HFFc6 (cell line): ENCODE results near the gene PLEKHB1. TPM values are rescaled to one million over a fixed set of nuclear protein-coding genes. Genes with fewer than 3 reads are reported as not detected.

Experiments used
- DNase-seq: peaks from one replicate; pipeline ENCODE4 v3.0.0-alpha.2; 2018
- H3K27ac Mint-ChIP-seq: 2 replicates; pipeline ENCODE4 v1.8.0; 2020; ENCODE audit warnings: mild to moderate bottlenecking, mixed read lengths
- H3K27me3 Mint-ChIP-seq: 2 replicates; pipeline ENCODE4 v1.8.0; 2021; ENCODE audit warnings: mild to moderate bottlenecking, moderate library complexity, mixed read lengths; ENCODE audit not compliant: insufficient read depth
- H3K36me3 Mint-ChIP-seq: 2 replicates; pipeline ENCODE4 v1.8.0; 2021; ENCODE audit warnings: low read depth, mixed read lengths
- H3K4me1 Mint-ChIP-seq: 2 replicates; pipeline ENCODE4 v1.8.0; 2020; ENCODE audit warnings: low read depth, mixed read lengths
- H3K4me3 Mint-ChIP-seq: 2 replicates; pipeline ENCODE4 v1.8.0; 2020; ENCODE audit warnings: mild to moderate bottlenecking, moderate library complexity, mixed read lengths
- H3K9me3 Mint-ChIP-seq: 2 replicates; pipeline ENCODE4 v1.8.0; 2020; ENCODE audit warnings: mild to moderate bottlenecking, mixed read lengths
- long read RNA-seq: library from polyadenylated mRNA; unstranded; transcript quantifications from one replicate; pipeline ENCODE4 v2.0.0, GENCODE V29; 2019
- total RNA-seq, 6 experiments: library from RNA; stranded (reverse); fragmentation: NEBNext Ultra II Directional; extraction: Animal tissue kit (Norgen Biotek cat#: 25700); gene quantifications; 2 replicates in 1 of 6; 3 replicates in 5 of 6; pipeline ENCODE4 v1.2.3, GENCODE V29; 2021
- TF ChIP-seq, protein P1 (sequence below): fragments of 200-600 bp; sonication (generic); IDR thresholded peaks from 2 replicates; pipeline ENCODE4 v1.5.0; 2021; ENCODE audit warnings: antibody characterized with exemption, mild to moderate bottlenecking

PLEKHB1 gene, protein sequence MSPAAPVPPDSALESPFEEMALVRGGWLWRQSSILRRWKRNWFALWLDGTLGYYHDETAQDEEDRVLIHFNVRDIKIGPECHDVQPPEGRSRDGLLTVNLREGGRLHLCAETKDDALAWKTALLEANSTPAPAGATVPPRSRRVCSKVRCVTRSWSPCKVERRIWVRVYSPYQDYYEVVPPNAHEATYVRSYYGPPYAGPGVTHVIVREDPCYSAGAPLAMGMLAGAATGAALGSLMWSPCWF
- total RNA-seq: 1 to 10 TPM in 2 of 6 experiments, under 1 TPM in 4; 0.23 to 1.6 (median 0.48) TPM
- long read RNA-seq, partial matches to known transcripts: 0 of 1 reads
- long read RNA-seq, other reads (novel, unspliced or antisense): 0 of 1 reads

DNA sequence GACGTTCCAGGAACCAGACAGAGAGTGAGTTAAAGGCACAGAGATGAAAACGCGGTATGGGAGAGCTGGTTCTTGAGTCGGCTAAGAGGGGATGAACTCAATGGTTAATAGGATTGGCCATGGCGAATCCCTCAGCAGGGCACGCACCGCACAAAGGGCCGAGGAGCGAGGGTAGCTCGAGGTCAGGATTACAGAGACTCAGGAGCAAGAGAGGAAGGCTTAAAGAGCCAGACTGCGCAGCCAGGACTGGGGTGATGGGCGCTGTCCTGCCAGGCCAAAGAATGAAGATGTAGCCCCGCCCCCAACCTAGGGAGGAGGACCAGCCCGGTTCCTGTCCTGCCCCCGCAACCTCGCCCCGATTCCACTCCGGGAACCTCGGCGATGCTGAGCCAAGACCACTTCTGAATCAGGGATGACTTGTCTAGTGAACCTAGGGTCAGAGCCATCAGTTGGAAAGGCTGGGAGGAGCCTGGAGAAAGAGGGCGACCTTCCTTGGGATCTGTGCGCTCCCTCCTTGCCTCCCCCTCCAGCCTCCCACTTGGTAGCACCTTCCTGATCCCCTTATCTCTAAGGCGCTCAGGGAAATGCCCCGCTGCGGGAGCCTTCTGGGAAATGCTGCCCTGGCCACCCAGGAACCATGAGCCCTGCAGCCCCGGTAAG is at the start of gene PLEKHB1:
Gene PLEKHB1 (plus strand): TSS at position 610 of the 660 bp plus-strand sequence. CDS start 28 bp downstream, at position 638.
- Mint-ChIP-seq H3K36me3 (no peaks in the 10 kb centered on the region), H3K9me3 (no peaks in the 10 kb centered on the region), H3K4me1 (peaks cover 26% of the 10 kb centered on the region), H3K4me3 (peak within 1 kb of the TSS; percentile 64; the same call in 1 of the 2 replicates), H3K27ac (peak within 1 kb of the TSS; percentile 17; the same call in 1 of the 2 replicates), H3K27me3 (peaks cover 24% of the 10 kb centered on the region)
- TF ChIP-seq, protein P1, sequence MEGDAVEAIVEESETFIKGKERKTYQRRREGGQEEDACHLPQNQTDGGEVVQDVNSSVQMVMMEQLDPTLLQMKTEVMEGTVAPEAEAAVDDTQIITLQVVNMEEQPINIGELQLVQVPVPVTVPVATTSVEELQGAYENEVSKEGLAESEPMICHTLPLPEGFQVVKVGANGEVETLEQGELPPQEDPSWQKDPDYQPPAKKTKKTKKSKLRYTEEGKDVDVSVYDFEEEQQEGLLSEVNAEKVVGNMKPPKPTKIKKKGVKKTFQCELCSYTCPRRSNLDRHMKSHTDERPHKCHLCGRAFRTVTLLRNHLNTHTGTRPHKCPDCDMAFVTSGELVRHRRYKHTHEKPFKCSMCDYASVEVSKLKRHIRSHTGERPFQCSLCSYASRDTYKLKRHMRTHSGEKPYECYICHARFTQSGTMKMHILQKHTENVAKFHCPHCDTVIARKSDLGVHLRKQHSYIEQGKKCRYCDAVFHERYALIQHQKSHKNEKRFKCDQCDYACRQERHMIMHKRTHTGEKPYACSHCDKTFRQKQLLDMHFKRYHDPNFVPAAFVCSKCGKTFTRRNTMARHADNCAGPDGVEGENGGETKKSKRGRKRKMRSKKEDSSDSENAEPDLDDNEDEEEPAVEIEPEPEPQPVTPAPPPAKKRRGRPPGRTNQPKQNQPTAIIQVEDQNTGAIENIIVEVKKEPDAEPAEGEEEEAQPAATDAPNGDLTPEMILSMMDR: no peak
- no peak for DNase-seq

DNA sequence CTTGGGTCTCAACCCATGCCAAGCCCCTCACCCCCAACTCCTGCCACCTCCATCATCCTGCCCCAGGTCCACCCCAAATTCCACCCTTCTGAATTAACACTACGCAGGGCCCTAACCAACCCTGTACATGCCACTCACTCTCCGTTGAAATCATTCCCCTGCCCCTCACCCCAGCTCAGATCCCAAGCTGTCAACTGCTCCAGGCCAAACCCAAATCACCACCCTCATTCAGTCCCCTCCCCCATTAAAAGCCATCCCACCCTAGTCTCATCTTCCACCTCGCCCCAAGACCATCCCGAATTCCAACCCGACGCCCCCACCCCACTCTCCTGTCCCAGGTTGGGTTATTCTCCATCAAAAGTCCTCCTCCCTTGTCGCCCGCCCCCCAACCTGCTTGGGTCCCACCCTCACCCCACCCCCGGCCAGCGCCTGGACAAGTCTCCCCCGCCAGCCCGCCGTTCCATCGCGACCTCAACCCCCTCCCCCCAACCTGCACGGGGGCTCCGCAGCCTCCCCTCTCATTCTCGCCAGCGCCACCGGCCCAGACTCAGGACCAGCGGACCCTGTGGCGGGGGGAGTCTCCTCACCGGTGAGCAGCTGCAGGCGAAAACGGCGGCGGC is 48.9 kb upstream of the PLEKHB1 start:
- TF ChIP-seq, protein P1: no peak
- H3K9me3 Mint-ChIP-seq: no peaks in the 10 kb centered on the region
- no peak for DNase-seq
- no peaks in the 10 kb centered on the region for H3K36me3 Mint-ChIP-seq
- peak overlapping the region; percentile 94 for H3K4me3 Mint-ChIP-seq
- peak overlapping the region; percentile 87 for H3K27ac Mint-ChIP-seq
- peaks cover 39% of the 10 kb centered on the region for H3K4me1 Mint-ChIP-seq
- H3K27me3 Mint-ChIP-seq: no peaks in the 10 kb centered on the region

DNA sequence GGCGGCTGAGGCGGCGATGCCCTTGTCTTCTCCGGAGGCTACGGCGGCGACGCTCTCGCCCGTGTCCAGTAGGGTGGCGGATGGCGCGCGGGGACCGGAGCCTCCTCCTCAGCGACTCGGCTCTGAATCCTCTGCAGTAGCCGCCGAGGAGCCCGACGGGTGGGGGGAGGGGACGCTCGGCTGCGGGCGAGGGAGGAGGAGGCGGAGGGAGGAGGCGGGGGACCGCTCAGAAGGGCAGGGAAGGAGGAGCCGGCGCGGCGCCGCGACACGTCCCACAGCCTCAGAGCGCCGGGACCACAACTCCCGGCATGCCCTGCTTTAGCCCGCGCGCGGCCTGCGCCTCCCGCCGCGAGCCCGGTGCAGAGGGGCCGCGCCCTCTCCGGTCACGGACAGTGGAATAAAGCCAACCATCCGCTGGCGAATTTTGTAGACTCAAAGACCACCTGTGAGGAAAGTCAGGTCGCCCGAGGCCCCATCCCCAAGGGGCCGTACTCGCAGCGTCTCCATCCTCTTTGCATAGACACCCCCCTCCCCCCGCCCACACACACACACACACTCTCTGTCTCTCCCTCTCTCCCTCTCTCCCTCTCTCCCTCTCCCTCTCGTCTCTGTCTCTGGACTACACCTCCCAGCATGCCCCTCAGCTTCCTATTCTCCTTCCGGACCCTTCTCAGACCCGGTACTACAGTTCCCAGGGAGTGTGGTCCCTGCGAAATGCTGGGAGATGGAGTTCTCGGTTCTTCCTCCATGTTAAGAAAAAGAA is 48.2 kb upstream of the PLEKHB1 start, which contains the start of gene FAM168A:
Gene FAM168A (minus strand): TSS at position 157 of the 763 bp plus-strand sequence. CDS start 129,638 bp downstream, outside the sequence.
- H3K36me3 Mint-ChIP-seq: no peaks in the 10 kb centered on the region
- TF ChIP-seq, protein P1: peak; percentile 55
- H3K27ac Mint-ChIP-seq: peak within 1 kb of the TSS; percentile 87
- H3K4me1 Mint-ChIP-seq: peaks cover 39% of the 10 kb centered on the region
- DNase-seq: peak; percentile 97
- H3K9me3 Mint-ChIP-seq: no peaks in the 10 kb centered on the region
- H3K27me3 Mint-ChIP-seq: no peaks in the 10 kb centered on the region
- H3K4me3 Mint-ChIP-seq: peak within 1 kb of the TSS; percentile 94

DNA sequence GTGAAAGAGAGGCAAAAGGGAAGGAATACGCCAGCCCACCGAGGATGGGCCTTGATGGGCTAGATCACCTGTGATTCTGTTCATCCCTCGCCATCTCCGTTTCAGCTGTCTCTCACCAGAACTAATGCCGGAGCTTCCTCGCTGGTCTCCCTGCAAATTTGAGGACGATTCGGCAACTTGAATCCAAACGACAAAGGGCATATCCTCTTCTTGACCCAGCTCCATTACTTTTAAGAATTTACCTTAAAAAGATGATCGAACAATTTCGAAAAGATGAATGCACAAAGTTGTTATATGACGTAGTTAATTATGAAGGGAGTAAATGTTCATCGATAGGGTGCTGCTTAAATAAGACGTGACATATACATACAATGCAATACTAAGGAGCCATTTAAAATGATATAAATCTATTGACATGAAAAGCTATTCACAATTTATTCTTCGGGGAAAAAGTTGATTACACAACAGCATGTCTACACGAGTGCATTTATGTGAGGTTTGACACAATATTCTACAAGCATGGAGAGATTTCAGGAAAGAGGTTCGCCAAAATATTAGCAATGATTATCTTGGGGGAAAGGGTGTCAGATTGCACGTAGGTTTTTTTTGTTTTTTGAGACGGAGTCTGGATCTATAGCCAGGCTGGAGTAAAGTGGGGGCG is 47.5 kb upstream of the PLEKHB1 start:
- H3K36me3 Mint-ChIP-seq: no peaks in the 10 kb centered on the region
- peaks cover 34% of the 10 kb centered on the region for H3K4me1 Mint-ChIP-seq
- H3K9me3 Mint-ChIP-seq: no peaks in the 10 kb centered on the region
- H3K27me3 Mint-ChIP-seq: no peaks in the 10 kb centered on the region
- no peak for DNase-seq
- TF ChIP-seq, protein P1: no peak
- H3K4me3 Mint-ChIP-seq: peak overlapping the region; percentile 94
- peak overlapping the region; percentile 87 for H3K27ac Mint-ChIP-seq
